WTC11 (cell line): ENCODE measurements around the gene SULF2.

Experiments used
- IRF2 ChIP-seq: sonication (generic); formaldehyde crosslinking; IDR thresholded peaks from 2 replicates; pipeline ENCODE4 v1.8.0; 2022; ENCODE audit warnings: low read depth, missing genetic modification reagents, borderline replicate concordance
- SMAD3 ChIP-seq: sonication (generic); formaldehyde crosslinking; IDR thresholded peaks from 2 replicates; pipeline ENCODE4 v1.8.0; 2022; ENCODE audit warnings: missing genetic modification reagents, mild to moderate bottlenecking, borderline replicate concordance
- SOX15 ChIP-seq: fragments of 250-450 bp; sonication (Bioruptor Pico); IDR thresholded peaks from 2 replicates; pipeline ENCODE4 v1.9.0; 2021; ENCODE audit warnings: mild to moderate bottlenecking
- SP1 ChIP-seq: sonication (generic); formaldehyde crosslinking; conservative IDR thresholded peaks from 2 replicates; pipeline ENCODE4 v1.8.1; 2022; ENCODE audit warnings: missing genetic modification reagents
- TF ChIP-seq, protein P1 (sequence below): fragments of 200-600 bp; IDR thresholded peaks from 2 replicates; pipeline ENCODE4 v1.8.0; 2022; ENCODE audit warnings: antibody characterized with exemption
- TF ChIP-seq, protein P2 (sequence below): sonication (generic); formaldehyde crosslinking; IDR thresholded peaks from 2 replicates; pipeline ENCODE4 v1.8.0; 2023; ENCODE audit warnings: missing genetic modification reagents
- TF ChIP-seq, protein P3 (sequence below): sonication (generic); formaldehyde crosslinking; IDR thresholded peaks from 2 replicates; pipeline ENCODE4 v1.8.0; 2022; ENCODE audit warnings: mild to moderate bottlenecking, missing genetic modification reagents
- TF ChIP-seq, protein P4 (sequence below): sonication (generic); formaldehyde crosslinking; IDR thresholded peaks from 2 replicates; pipeline ENCODE4 v1.8.1; 2023; ENCODE audit warnings: mild to moderate bottlenecking, missing genetic modification reagents
- TF ChIP-seq, protein P5 (sequence below): sonication (generic); formaldehyde crosslinking; IDR thresholded peaks from 2 replicates; pipeline ENCODE4 v1.8.0; 2023; ENCODE audit warnings: mild to moderate bottlenecking, missing genetic modification reagents

DNA sequence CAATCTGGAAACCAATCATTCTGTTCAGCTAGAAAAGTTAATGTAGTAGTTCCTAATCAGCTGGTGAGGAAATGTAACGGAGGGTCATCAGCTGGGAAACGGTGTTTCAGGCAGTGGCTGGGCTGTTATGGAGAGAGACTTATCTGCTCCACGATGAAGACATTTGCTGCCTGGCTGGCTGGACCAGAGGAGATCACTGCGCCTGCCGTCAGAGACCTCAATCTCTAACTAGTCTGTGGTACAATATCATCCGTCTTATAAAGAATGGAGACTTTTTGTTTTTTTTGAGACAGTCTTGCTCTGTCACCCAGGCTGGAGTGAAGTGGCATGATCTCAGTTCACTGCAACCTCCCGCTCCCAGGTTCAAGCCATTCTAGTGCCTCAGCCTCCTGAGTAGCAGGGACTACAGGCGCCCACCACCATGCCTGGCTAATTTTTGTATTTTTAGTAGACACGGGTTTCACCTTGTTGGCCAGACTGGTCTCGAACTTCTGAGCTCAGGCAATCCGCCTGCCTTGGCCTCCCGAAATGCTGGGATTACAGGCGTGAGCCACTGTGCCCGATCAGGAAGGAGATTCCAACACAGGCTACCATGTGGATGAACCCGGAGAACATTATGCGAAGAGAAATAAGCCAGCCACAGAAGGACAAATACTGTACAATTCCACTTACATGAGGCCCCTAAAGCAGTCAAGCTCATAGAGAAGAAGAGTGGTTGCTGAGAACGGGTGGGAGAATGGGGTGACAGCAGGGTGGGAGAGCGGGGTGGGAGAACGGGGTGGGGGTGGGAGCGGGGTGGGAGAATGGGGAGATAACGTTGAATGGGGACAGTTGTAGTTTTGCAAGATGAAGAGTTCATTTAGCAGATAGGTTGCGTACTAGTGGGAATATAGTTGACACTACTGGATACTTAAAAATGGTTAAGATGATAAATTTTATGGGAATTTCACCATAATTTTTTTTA lies 115.1 kb downstream of the SULF2 start:
- TF ChIP-seq, protein P1, sequence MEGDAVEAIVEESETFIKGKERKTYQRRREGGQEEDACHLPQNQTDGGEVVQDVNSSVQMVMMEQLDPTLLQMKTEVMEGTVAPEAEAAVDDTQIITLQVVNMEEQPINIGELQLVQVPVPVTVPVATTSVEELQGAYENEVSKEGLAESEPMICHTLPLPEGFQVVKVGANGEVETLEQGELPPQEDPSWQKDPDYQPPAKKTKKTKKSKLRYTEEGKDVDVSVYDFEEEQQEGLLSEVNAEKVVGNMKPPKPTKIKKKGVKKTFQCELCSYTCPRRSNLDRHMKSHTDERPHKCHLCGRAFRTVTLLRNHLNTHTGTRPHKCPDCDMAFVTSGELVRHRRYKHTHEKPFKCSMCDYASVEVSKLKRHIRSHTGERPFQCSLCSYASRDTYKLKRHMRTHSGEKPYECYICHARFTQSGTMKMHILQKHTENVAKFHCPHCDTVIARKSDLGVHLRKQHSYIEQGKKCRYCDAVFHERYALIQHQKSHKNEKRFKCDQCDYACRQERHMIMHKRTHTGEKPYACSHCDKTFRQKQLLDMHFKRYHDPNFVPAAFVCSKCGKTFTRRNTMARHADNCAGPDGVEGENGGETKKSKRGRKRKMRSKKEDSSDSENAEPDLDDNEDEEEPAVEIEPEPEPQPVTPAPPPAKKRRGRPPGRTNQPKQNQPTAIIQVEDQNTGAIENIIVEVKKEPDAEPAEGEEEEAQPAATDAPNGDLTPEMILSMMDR: no peak
- TF ChIP-seq, protein P2, sequence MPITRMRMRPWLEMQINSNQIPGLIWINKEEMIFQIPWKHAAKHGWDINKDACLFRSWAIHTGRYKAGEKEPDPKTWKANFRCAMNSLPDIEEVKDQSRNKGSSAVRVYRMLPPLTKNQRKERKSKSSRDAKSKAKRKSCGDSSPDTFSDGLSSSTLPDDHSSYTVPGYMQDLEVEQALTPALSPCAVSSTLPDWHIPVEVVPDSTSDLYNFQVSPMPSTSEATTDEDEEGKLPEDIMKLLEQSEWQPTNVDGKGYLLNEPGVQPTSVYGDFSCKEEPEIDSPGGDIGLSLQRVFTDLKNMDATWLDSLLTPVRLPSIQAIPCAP (CRISPR knock-in tag): no peak
- no peak for TF ChIP-seq IRF2 (CRISPR knock-in tag)
- TF ChIP-seq, protein P3, sequence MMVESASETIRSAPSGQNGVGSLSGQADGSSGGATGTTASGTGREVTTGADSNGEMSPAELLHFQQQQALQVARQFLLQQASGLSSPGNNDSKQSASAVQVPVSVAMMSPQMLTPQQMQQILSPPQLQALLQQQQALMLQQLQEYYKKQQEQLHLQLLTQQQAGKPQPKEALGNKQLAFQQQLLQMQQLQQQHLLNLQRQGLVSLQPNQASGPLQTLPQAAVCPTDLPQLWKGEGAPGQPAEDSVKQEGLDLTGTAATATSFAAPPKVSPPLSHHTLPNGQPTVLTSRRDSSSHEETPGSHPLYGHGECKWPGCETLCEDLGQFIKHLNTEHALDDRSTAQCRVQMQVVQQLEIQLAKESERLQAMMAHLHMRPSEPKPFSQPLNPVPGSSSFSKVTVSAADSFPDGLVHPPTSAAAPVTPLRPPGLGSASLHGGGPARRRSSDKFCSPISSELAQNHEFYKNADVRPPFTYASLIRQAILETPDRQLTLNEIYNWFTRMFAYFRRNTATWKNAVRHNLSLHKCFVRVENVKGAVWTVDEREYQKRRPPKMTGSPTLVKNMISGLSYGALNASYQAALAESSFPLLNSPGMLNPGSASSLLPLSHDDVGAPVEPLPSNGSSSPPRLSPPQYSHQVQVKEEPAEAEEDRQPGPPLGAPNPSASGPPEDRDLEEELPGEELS (CRISPR knock-in tag): no peak
- no peak for TF ChIP-seq SOX15 (CRISPR knock-in tag)
- no peak for TF ChIP-seq SMAD3 (CRISPR knock-in tag)
- TF ChIP-seq SP1: no peak
- TF ChIP-seq, protein P4, sequence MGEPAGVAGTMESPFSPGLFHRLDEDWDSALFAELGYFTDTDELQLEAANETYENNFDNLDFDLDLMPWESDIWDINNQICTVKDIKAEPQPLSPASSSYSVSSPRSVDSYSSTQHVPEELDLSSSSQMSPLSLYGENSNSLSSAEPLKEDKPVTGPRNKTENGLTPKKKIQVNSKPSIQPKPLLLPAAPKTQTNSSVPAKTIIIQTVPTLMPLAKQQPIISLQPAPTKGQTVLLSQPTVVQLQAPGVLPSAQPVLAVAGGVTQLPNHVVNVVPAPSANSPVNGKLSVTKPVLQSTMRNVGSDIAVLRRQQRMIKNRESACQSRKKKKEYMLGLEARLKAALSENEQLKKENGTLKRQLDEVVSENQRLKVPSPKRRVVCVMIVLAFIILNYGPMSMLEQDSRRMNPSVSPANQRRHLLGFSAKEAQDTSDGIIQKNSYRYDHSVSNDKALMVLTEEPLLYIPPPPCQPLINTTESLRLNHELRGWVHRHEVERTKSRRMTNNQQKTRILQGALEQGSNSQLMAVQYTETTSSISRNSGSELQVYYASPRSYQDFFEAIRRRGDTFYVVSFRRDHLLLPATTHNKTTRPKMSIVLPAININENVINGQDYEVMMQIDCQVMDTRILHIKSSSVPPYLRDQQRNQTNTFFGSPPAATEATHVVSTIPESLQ (CRISPR knock-in tag): no peak
- TF ChIP-seq, protein P5, sequence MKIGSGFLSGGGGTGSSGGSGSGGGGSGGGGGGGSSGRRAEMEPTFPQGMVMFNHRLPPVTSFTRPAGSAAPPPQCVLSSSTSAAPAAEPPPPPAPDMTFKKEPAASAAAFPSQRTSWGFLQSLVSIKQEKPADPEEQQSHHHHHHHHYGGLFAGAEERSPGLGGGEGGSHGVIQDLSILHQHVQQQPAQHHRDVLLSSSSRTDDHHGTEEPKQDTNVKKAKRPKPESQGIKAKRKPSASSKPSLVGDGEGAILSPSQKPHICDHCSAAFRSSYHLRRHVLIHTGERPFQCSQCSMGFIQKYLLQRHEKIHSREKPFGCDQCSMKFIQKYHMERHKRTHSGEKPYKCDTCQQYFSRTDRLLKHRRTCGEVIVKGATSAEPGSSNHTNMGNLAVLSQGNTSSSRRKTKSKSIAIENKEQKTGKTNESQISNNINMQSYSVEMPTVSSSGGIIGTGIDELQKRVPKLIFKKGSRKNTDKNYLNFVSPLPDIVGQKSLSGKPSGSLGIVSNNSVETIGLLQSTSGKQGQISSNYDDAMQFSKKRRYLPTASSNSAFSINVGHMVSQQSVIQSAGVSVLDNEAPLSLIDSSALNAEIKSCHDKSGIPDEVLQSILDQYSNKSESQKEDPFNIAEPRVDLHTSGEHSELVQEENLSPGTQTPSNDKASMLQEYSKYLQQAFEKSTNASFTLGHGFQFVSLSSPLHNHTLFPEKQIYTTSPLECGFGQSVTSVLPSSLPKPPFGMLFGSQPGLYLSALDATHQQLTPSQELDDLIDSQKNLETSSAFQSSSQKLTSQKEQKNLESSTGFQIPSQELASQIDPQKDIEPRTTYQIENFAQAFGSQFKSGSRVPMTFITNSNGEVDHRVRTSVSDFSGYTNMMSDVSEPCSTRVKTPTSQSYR: no peak
